Right cardiac atrium (tissue), 5 donors: ENCODE measurements around the gene RPTOR. TPM values are rescaled to one million over a fixed set of nuclear protein-coding genes. Genes with fewer than 3 reads are reported as not detected.

Experiments
- ATAC-seq, 2 donors: fragments of 200-7000 bp; cut with Tn5 transposase; one replicate each; pipeline versions ENCODE4 v1.8.0 to v1.9.1; 2020; ENCODE audit warnings: moderate library complexity in 2 of 2, mild to moderate bottlenecking in 1 of 2
- DNase-seq, 3 donors: peaks; one replicate each; pipeline ENCODE4 v3.0.0-alpha.2; 2020
- H3K27ac ChIP-seq: one replicate; pipeline ENCODE4 v1.5.1; 2013; ENCODE audit warnings: mild to moderate bottlenecking, low read length, control low read depth, moderate library complexity
- H3K27me3 ChIP-seq: one replicate; pipeline ENCODE4 v1.6.1; 2013; ENCODE audit not compliant: control insufficient read depth, insufficient read depth
- H3K4me1 ChIP-seq: one replicate; pipeline ENCODE4 v1.6.1; 2013; ENCODE audit warnings: low read length; ENCODE audit not compliant: control insufficient read depth, insufficient read depth
- H3K4me3 ChIP-seq: one replicate; pipeline ENCODE4 v1.5.1; 2013; ENCODE audit warnings: low read length, control low read depth
- H3K9me3 ChIP-seq: one replicate; pipeline ENCODE4 v1.6.1; 2013; ENCODE audit warnings: low read length; ENCODE audit not compliant: control insufficient read depth
- WGBS: extraction: QIAGEN DNeasy Blood & Tissue Kit; methylation state at CpG from one replicate; pipeline ENCODE4 v1.1.7; 2013; 5-methylcytosine and 5-hydroxymethylcytosine counted together
- intact Hi-C, 4 donors: fragments of 100-400 bp; cut with DNase I; formaldehyde crosslinking; loops; one replicate each; pipeline versions ENCODE4 v1.11.0 to v1.14.0; 2022 to 2023
- polyA plus RNA-seq: library from polyadenylated mRNA; stranded (reverse); fragments of 200-250 nt; gene quantifications from one replicate; pipeline ENCODE4 v1.2.3, GENCODE V29; 2013
- total RNA-seq, 4 donors: library from RNA; stranded (reverse); fragmentation: NEBNext Ultra II Directional; extraction: Animal tissue kit (Norgen Biotek cat#: 25700); gene quantifications; one replicate each; pipeline ENCODE4 v1.2.1, GENCODE V29; 2021
- donor health status: healthy with polysubstance abuse.
- donor health status: DM: no; HTN: yes; CAD: no.
- donor health status: DM: no; HTN: no; CAD: no.
- donor health status: DM: no; HTN: yes; CAD: no; lungs with severe emphysema.
- donor health status: DM: yes; HTN: yes; CAD: no.

Gene RPTOR
- total and polyA plus RNA-seq, 5 donors = 15.2 to 27.0 (median 25.3) TPM

- WGBS = 88% methylated on average over 17 of the region's 17 CpGs
- no peak overlapping the region for H3K4me3 ChIP-seq
- no peaks in the 10 kb centered on the region for H3K9me3 ChIP-seq
- no peak overlapping the region for H3K27ac ChIP-seq
- ATAC-seq (no peak), DNase-seq (peak in 1 of 3 donors; percentile 7)
- H3K4me1 ChIP-seq = no peaks in the 10 kb centered on the region
- intact Hi-C loops = no loop called here
- H3K27me3 ChIP-seq = no peaks in the 10 kb centered on the region
These were observed 92.6 kb downstream of the RPTOR start for GRCh38 chr17:80637048-80637781.

DNA sequence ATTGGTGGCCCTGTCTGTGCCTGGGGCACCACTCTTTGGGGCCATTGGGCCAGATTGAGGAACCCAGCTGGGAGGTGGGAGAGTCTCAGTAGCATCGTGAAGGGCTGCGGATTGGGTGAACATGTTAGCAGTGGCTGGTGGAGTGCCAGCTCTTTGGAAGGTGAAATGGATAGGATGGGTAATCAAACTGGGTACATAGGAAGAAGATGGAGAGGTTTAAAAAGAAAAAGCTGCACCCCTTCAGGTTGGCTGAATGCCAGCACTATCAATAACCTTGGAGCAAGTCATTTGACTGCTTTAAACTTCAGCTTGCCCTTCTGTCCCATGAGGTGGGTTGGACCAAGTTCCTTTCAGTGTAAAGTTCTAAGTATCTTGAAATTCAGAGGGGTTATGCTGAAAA lies 95.0 kb downstream of the RPTOR start:
- DNase-seq (peak in 1 of 3 donors; percentile 6), ATAC-seq (no peak)
- Histone ChIP-seq H3K4me1 (no peaks in the 10 kb centered on the region), H3K27me3 (no peaks in the 10 kb centered on the region), H3K9me3 (no peaks in the 10 kb centered on the region), H3K27ac (no peak overlapping the region), H3K4me3 (no peak overlapping the region)
- intact Hi-C loops = no loop called here
- 94% methylated on average over 2 of the region's 2 CpGs for WGBS

- intact Hi-C loops = no loop called here
- Histone ChIP-seq H3K9me3 (no peaks in the 10 kb centered on the region), H3K4me1 (no peaks in the 10 kb centered on the region), H3K27me3 (no peaks in the 10 kb centered on the region), H3K4me3 (no peak overlapping the region), H3K27ac (no peak overlapping the region)
- 96% methylated on average over 19 of the region's 19 CpGs for WGBS
- ATAC-seq = no peak
- peak in 1 of 3 donors; percentile 26 for DNase-seq
These were observed 95.9 kb downstream of the RPTOR start for GRCh38 chr17:80640366-80641084.

- no peaks in the 10 kb centered on the region for H3K4me1 ChIP-seq
- no peak overlapping the region for H3K4me3 ChIP-seq
- ATAC-seq (no peak), DNase-seq (peak in 1 of 3 donors; percentile 7)
- H3K9me3 ChIP-seq = no peaks in the 10 kb centered on the region
- H3K27me3 ChIP-seq = no peaks in the 10 kb centered on the region
- intact Hi-C loops = no loop called here
- H3K27ac ChIP-seq = no peak overlapping the region
- 96% methylated on average over 19 of the region's 19 CpGs for WGBS
These were observed 98.9 kb downstream of the RPTOR start for GRCh38 chr17:80643326-80644099.

- DNase-seq (no peak), ATAC-seq (no peak)
- no peaks in the 10 kb centered on the region for H3K27me3 ChIP-seq
- peaks cover 5% of the 10 kb centered on the region for H3K4me1 ChIP-seq
- H3K27ac ChIP-seq = no peak overlapping the region
- H3K9me3 ChIP-seq = no peaks in the 10 kb centered on the region
- 96% methylated on average over 3 of the region's 3 CpGs for WGBS
- no peak overlapping the region for H3K4me3 ChIP-seq
- intact Hi-C loops = no loop called here
These were observed 99.9 kb downstream of the RPTOR start for GRCh38 chr17:80644536-80644935.

DNA sequence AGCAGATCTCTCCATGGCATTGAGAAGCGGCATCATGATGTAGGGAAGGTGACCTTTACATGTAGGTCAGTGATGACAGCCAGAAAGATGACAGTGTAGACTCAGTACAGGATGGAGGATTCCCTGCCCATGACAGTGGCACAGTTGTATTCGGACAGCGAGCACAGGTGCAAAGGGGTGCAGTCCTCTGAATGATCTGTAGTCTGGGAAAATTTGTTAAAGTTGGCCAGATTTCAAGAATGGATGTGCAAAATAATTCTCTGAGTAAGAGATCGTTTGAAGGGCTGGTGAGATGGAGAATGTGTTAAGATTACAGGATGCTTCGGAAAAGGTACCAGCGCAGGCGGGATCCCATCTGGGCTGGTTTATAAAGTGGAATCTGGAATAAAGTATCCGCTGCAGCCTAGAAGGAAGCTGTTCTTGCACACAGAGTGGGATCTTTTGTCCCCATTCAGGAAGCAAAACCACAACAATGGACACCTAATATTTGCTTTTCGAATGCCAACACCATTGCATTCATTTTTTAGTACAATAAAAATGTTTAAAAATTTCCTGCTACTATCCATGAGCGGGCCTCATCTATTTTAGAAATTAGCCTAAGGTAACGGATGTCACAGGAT lies 101.2 kb downstream of the RPTOR start:
- H3K4me3 ChIP-seq = no peak overlapping the region
- H3K27ac ChIP-seq = no peak overlapping the region
- intact Hi-C loops = no loop called here
- ATAC-seq (no peak), DNase-seq (no peak)
- no peaks in the 10 kb centered on the region for H3K9me3 ChIP-seq
- H3K27me3 ChIP-seq = no peaks in the 10 kb centered on the region
- 86% methylated on average over 11 of the region's 11 CpGs for WGBS
- H3K4me1 ChIP-seq = peaks cover 13% of the 10 kb centered on the region

DNA sequence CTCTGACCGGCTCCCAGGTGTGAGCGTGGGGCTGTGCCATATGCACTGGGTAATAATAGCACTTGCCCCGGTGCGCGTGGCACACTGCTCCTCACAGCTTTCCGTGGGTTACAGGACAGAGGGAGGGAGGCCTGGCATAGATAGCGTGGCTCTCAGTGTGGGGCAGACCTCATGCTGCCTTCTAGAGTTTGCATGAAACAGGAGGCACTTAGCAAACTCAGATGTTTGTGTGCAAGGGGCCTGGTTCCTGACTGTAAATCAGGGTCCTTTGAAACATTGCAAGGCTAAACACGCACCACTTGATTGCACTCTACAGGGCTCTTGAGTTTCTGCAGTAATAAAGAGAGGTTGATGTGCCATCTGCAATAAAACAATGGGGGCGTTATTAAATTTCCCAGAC lies 101.7 kb downstream of the RPTOR start:
- no peaks in the 10 kb centered on the region for H3K27me3 ChIP-seq
- DNase-seq = peak in 1 of 3 donors; percentile 9
- H3K4me3 ChIP-seq = no peak overlapping the region
- WGBS = 89% methylated on average over 9 of the region's 9 CpGs
- no peak overlapping the region for H3K27ac ChIP-seq
- intact Hi-C loops = no loop called here
- peaks cover 18% of the 10 kb centered on the region for H3K4me1 ChIP-seq
- H3K9me3 ChIP-seq = no peaks in the 10 kb centered on the region
- no peak for ATAC-seq

- intact Hi-C loops = no loop called here
- ATAC-seq (no peak), DNase-seq (no peak)
- H3K27me3 ChIP-seq = no peaks in the 10 kb centered on the region
- H3K4me3 ChIP-seq = no peak overlapping the region
- 75% methylated on average over 6 of the region's 6 CpGs for WGBS
- H3K4me1 ChIP-seq = peaks cover 18% of the 10 kb centered on the region
- no peak overlapping the region for H3K27ac ChIP-seq
- H3K9me3 ChIP-seq = no peaks in the 10 kb centered on the region
These were observed 103.1 kb downstream of the RPTOR start for GRCh38 chr17:80647746-80648145.

DNA sequence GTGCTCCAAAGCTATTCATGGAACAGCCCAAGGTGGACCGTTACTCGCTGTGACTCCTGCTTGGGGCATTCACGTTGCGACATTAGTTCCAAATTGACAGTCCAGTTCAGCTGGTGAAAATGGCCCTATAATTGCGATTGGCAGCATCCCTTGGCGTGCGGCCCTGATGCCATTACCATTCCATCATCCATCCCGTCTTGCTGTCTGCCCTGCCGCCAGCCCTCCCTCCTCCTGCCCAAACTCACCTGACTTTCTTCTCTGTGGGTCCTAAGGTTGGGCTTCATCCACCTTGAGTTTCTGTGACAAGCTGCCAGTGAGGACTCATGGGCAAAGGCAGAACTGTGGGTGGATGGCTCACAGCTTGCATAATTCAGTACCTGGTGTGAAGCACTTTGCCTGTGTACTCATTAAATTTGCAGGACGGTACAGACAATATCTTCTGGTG lies 104.6 kb downstream of the RPTOR start:
- Histone ChIP-seq H3K27me3 (no peaks in the 10 kb centered on the region), H3K27ac (no peak overlapping the region), H3K9me3 (no peaks in the 10 kb centered on the region), H3K4me3 (no peak overlapping the region), H3K4me1 (peaks cover 18% of the 10 kb centered on the region)
- intact Hi-C loops = no loop called here
- DNase-seq (peak in 1 of 3 donors; percentile 23), ATAC-seq (no peak)
- 91% methylated on average over 10 of the region's 10 CpGs for WGBS

- Histone ChIP-seq H3K27ac (no peak overlapping the region), H3K27me3 (no peaks in the 10 kb centered on the region), H3K9me3 (no peaks in the 10 kb centered on the region), H3K4me1 (peaks cover 18% of the 10 kb centered on the region), H3K4me3 (no peak overlapping the region)
- peak; percentile 87 to 89 (median 88) for DNase-seq
- WGBS = 44% methylated on average over 14 of the region's 14 CpGs
- intact Hi-C loops = loop anchor here in 1 of 4 donors (10.0 kb wide), 1 partner anchor 395 kb away; no protein-coding TSS in a partner anchor
- peak; percentile 79 to 97 for ATAC-seq
These were observed 105.2 kb downstream of the RPTOR start for GRCh38 chr17:80649672-80650330.
